COLO668 (cell line): ENCODE measurements around the gene DOC2B.
A peak's percentile ranks its signal among the peaks of the same experiment; 100 is the strongest.
"Not testable (repeated sequence)": the region's sequence is repeated elsewhere in the genome, so short reads cannot be mapped to it uniquely, and the experiment has no call there.

Experiments
- DNase-seq: peaks from one replicate; lab custom pipeline; 2025; ENCODE audit not compliant: unreplicated experiment; lab: John Stamatoyannopoulos, UW

Gene DOC2B

GRCh38 chr17:193426-193810 lies 12.0 kb upstream of the DOC2B start:
- DNase-seq = no peak

GRCh38 chr17:192666-193425 lies 11.4 kb upstream of the DOC2B start:
- DNase-seq = no peak

GRCh38 chr17:189444-189843 lies 8.0 kb upstream of the DOC2B start:
- DNase-seq = no peak

- no peak for DNase-seq
Measured at GRCh38 chr17:187130-187529, 5.7 kb upstream of the DOC2B start.

- no peak for DNase-seq
Measured at GRCh38 chr17:185445-186138, 4.1 kb upstream of the DOC2B start.

- DNase-seq = no peak
Measured at GRCh38 chr17:183021-183420, 1.6 kb upstream of the DOC2B start.

- DNase-seq = peak; percentile 37
Measured at GRCh38 chr17:182050-182751, 751 bp upstream of the DOC2B start.

- peak; percentile 18 for DNase-seq
Measured at GRCh38 chr17:180381-181244, 837 bp downstream of the DOC2B start.

- DNase-seq = no peak
Measured at GRCh38 chr17:179781-180380, 1.6 kb downstream of the DOC2B start.

- no peak for DNase-seq
Measured at GRCh38 chr17:179066-179432, 2.4 kb downstream of the DOC2B start.

GRCh38 chr17:178292-179065 lies 3.0 kb downstream of the DOC2B start:
- DNase-seq = no peak

GRCh38 chr17:177762-178161 lies 3.7 kb downstream of the DOC2B start:
- DNase-seq = no peak

- DNase-seq = no peak
Measured at GRCh38 chr17:177155-177554, 4.3 kb downstream of the DOC2B start.

- DNase-seq = no peak
Measured at GRCh38 chr17:173166-173911, 8.1 kb downstream of the DOC2B start.

- DNase-seq = no peak
Measured at GRCh38 chr17:172401-172800, 9.0 kb downstream of the DOC2B start.

- no peak for DNase-seq
Measured at GRCh38 chr17:171871-172270, 9.6 kb downstream of the DOC2B start.

- no peak for DNase-seq
Measured at GRCh38 chr17:170130-170670, 11.2 kb downstream of the DOC2B start.

- not testable (repeated sequence) for DNase-seq
Measured at GRCh38 chr17:168614-169013, 12.8 kb downstream of the DOC2B start.

GRCh38 chr17:165939-166338 lies 15.5 kb downstream of the DOC2B start:
- DNase-seq = no peak
